Measurements from ENCODE around the gene CDC42. TPM values are rescaled to one million over a fixed set of nuclear protein-coding genes. Genes with fewer than 3 reads are reported as not detected.

Gene CDC42
- total and polyA plus RNA-seq, 9 of the 15 experiments (the other 6 are each of a cell fraction or from before 2014, with no cell fraction given), result 186 to 398 (median 325) TPM

GRCh38 chr1:22121421-22121911 lies 69.0 kb downstream of the CDC42 start (continued):
- TF ChIP-seq HES1 (IDR thresholded peaks at IDR 0.05; ENCODE audit: low read depth) (peak; percentile 89), USF1 (CRISPR knock-in tag; IDR thresholded peaks at IDR 0.05) (peak; percentile 76), MTA3 (IDR thresholded peaks at IDR 0.05; ENCODE audit: borderline replicate concordance) (peak; percentile 73; the same call in 1 of the 2 replicates), U2AF2 (optimal IDR thresholded peaks at IDR 0.05; ENCODE audit: low read depth, low read length) (no peak), REST (IDR thresholded peaks at IDR 0.05; ENCODE audit: borderline replicate concordance) (0 out of 2 replicates have a peak, but pooled peaks have one; percentile 25), REST (CRISPR knock-in tag; IDR thresholded peaks at IDR 0.05; ENCODE audit: low read depth) (no peak), ZNF124 (CRISPR knock-in tag; IDR thresholded peaks at IDR 0.05) (no peak), HMGN3 (IDR thresholded peaks at IDR 0.05; ENCODE audit: borderline replicate concordance, extremely low read depth, insufficient read length, low read depth, low read length) (peak; percentile 53), MAZ (CRISPR knock-in tag; conservative IDR thresholded peaks at IDR 0.05 in 1 of 2, IDR thresholded peaks at IDR 0.05 in 1 of 2) (peak; percentile 50 to 55; a peak in 3 of 4 replicates), ZNF518B (CRISPR knock-in tag; IDR thresholded peaks at IDR 0.05) (no peak), DNMT1 (IDR thresholded peaks at IDR 0.05) (no peak), VEZF1 (CRISPR knock-in tag; IDR thresholded peaks at IDR 0.05) (peak; percentile 77), MTA1 (IDR thresholded peaks at IDR 0.05; ENCODE audit: borderline replicate concordance) (0 out of 2 replicates have a peak, but pooled peaks have one; percentile 15)
